IMR-90 (cell line): ENCODE measurements around the gene OTOL1. TPM values are rescaled to one million over a fixed set of nuclear protein-coding genes. Genes with fewer than 3 reads are reported as not detected.

Source experiments
- ATAC-seq: fragments of 200-7000 bp; cut with Tn5 transposase; 2 replicates; pipeline ENCODE4 v1.9.1; 2020; ENCODE audit warnings: low read depth, mild to moderate bottlenecking, moderate library complexity
- BruUV-seq: library from RNA; stranded (reverse); fragments of 400-500 nt; replicated peaks from 2 replicates; lab custom pipeline; 2021; lab: Mats Ljungman, UMichigan
- CTCF ChIA-PET: fragments of 300-600 bp; formaldehyde crosslinking; extraction: SDS; loops from one replicate; lab custom pipeline; 2021; ENCODE audit warnings: antibody characterized with exemption; lab: Yijun Ruan, JAX
- POLR2A ChIA-PET: fragments of 300-600 bp; sonication (Branson Sonifier 250); formaldehyde crosslinking; loops from one replicate; lab custom pipeline; 2022; ENCODE audit warnings: antibody characterized with exemption; ENCODE audit not compliant: unreplicated experiment; lab: Charles Lee
- DNase-seq: peaks from one replicate; pipeline ENCODE4 v3.0.0; 2013
- H2AFZ ChIP-seq: replicated peaks from 2 replicates; pipeline ENCODE3; 2013; ENCODE audit warnings: low read length, mild to moderate bottlenecking; ENCODE audit not compliant: poor library complexity
- H2AK5ac ChIP-seq: 2 replicates; pipeline ENCODE4 v1.6.1; 2013; ENCODE audit warnings: low read depth, low read length, inconsistent platforms
- H2AK9ac ChIP-seq: replicated peaks from 2 replicates; pipeline ENCODE3; 2013; ENCODE audit warnings: mild to moderate bottlenecking, low read depth, low read length, moderate library complexity; ENCODE audit not compliant: poor library complexity
- H2BK120ac ChIP-seq: 2 replicates; pipeline ENCODE4 v1.6.1; 2013; ENCODE audit warnings: low read depth, low read length, inconsistent platforms
- H2BK15ac ChIP-seq: 3 replicates; pipeline ENCODE4 v1.6.1; 2013; ENCODE audit warnings: low read depth, low read length, inconsistent platforms
- H2BK20ac ChIP-seq: 2 replicates; pipeline ENCODE4 v1.6.1; 2013; ENCODE audit warnings: low read depth, mild to moderate bottlenecking, inconsistent platforms, low read length, moderate library complexity
- H2BK5ac ChIP-seq: 2 replicates; pipeline ENCODE4 v1.6.1; 2013; ENCODE audit warnings: mild to moderate bottlenecking, low read depth, low read length, inconsistent platforms; ENCODE audit not compliant: poor library complexity, severe bottlenecking
- H3K14ac ChIP-seq: replicated peaks from 2 replicates; pipeline ENCODE4 v1.6.1; 2013; ENCODE audit warnings: low read depth, low read length, inconsistent platforms
- H3K18ac ChIP-seq: 2 replicates; pipeline ENCODE4 v1.6.1; 2013; ENCODE audit warnings: low read depth, low read length, control low read depth
- H3K23ac ChIP-seq: 2 replicates; pipeline ENCODE4 v1.6.1; 2013; ENCODE audit warnings: low read depth, low read length, inconsistent platforms
- H3K27ac ChIP-seq: 2 replicates; pipeline ENCODE4 v1.5.1; 2013; ENCODE audit warnings: mild to moderate bottlenecking, control low read depth, low read length; ENCODE audit not compliant: insufficient read depth
- H3K27me3 ChIP-seq: 2 replicates; pipeline ENCODE4 v1.6.1; 2013; ENCODE audit warnings: low read length; ENCODE audit not compliant: control insufficient read depth, insufficient read depth
- H3K36me3 ChIP-seq: 2 replicates; pipeline ENCODE4 v1.6.1; 2013; ENCODE audit warnings: low read length, mixed read lengths; ENCODE audit not compliant: control insufficient read depth, insufficient read depth
- H3K4ac ChIP-seq: 2 replicates; pipeline ENCODE4 v1.6.1; 2013; ENCODE audit warnings: low read depth, low read length, inconsistent platforms
- H3K4me1 ChIP-seq: 2 replicates; pipeline ENCODE4 v1.6.1; 2013; ENCODE audit warnings: low read length, mixed read lengths; ENCODE audit not compliant: control insufficient read depth, insufficient read depth
- H3K4me2 ChIP-seq: 2 replicates; pipeline ENCODE4 v1.6.1; 2013; ENCODE audit warnings: low read depth, mild to moderate bottlenecking, control low read depth, low read length, moderate library complexity
- H3K4me3 ChIP-seq: 2 replicates; pipeline ENCODE4 v1.5.1; 2013; ENCODE audit warnings: low read depth, mild to moderate bottlenecking, control low read depth, low read length, moderate library complexity; ENCODE audit not compliant: insufficient read depth
- H3K56ac ChIP-seq: 2 replicates; pipeline ENCODE4 v1.6.1; 2013; ENCODE audit warnings: low read length, inconsistent platforms; ENCODE audit not compliant: insufficient read depth; ENCODE audit errors: extremely low read depth
- H3K79me1 ChIP-seq, 2 experiments: 2 replicates each; pipeline ENCODE4 v1.6.1; 2013; ENCODE audit warnings: low read length in 2 of 2, inconsistent platforms in 1 of 2, low read depth in 1 of 2
- H3K9ac ChIP-seq: 2 replicates; pipeline ENCODE4 v1.6.1; 2013; ENCODE audit warnings: low read depth, low read length, control low read depth
- H3K9me1 ChIP-seq: 2 replicates; pipeline ENCODE4 v1.6.1; 2013; ENCODE audit warnings: low read length, inconsistent platforms; ENCODE audit not compliant: insufficient read depth
- H3K9me3 ChIP-seq: 2 replicates; pipeline ENCODE4 v1.6.1; 2013; ENCODE audit warnings: low read length; ENCODE audit not compliant: control insufficient read depth, insufficient read depth
- H4K20me1 ChIP-seq: 2 replicates; pipeline ENCODE4 v1.6.1; 2013; ENCODE audit warnings: low read length, inconsistent platforms; ENCODE audit not compliant: insufficient read depth
- H4K5ac ChIP-seq: 2 replicates; pipeline ENCODE4 v1.6.1; 2013; ENCODE audit warnings: mild to moderate bottlenecking, low read depth, low read length, control low read depth
- H4K8ac ChIP-seq, 2 experiments: 2 replicates each; pipeline ENCODE4 v1.6.1; 2013; ENCODE audit warnings: low read depth in 2 of 2, low read length in 2 of 2, control low read depth in 1 of 2, inconsistent platforms in 1 of 2
- H4K91ac ChIP-seq: 2 replicates; pipeline ENCODE4 v1.6.1; 2013; ENCODE audit warnings: low read depth, low read length, inconsistent platforms; ENCODE audit not compliant: insufficient read depth
- BHLHE40 ChIP-seq: fragments of 150-350 bp; IDR thresholded peaks from 2 replicates; pipeline ENCODE4 v1.6.1; 2016; ENCODE audit warnings: mild to moderate bottlenecking, low read depth, low read length
- CEBPB ChIP-seq: IDR thresholded peaks from 2 replicates; pipeline ENCODE4 v1.6.1; 2012; ENCODE audit warnings: low read depth, low read length, improper control_type of control experiment
- CHD1 ChIP-seq: IDR thresholded peaks from 2 replicates; pipeline ENCODE4 v1.6.1; 2012; ENCODE audit warnings: low read depth, low read length, improper control_type of control experiment
- FOS ChIP-seq: fragments of 150-350 bp; IDR thresholded peaks from 2 replicates; pipeline ENCODE4 v1.6.1; 2016; ENCODE audit warnings: low read depth, low read length
- MAFK ChIP-seq: IDR thresholded peaks from 2 replicates; pipeline ENCODE4 v1.6.1; 2012; ENCODE audit warnings: low read depth, low read length, improper control_type of control experiment
- MAZ ChIP-seq: IDR thresholded peaks from 2 replicates; pipeline ENCODE4 v1.6.1; 2012; ENCODE audit warnings: low read depth, mild to moderate bottlenecking, low read length, improper control_type of control experiment, moderate library complexity, borderline replicate concordance
- MXI1 ChIP-seq: IDR thresholded peaks from 2 replicates; pipeline ENCODE4 v1.6.1; 2012; ENCODE audit warnings: low read depth, mild to moderate bottlenecking, low read length, moderate library complexity, borderline replicate concordance
- NFE2L2 ChIP-seq: fragments of 150-350 bp; IDR thresholded peaks from 2 replicates; pipeline ENCODE4 v1.6.1; 2016; ENCODE audit warnings: low read depth, mild to moderate bottlenecking, low read length
- POLR2A ChIP-seq: IDR thresholded peaks from 2 replicates; pipeline ENCODE4 v1.6.1; 2012; ENCODE audit warnings: mild to moderate bottlenecking, low read depth, low read length
- RAD21 ChIP-seq: IDR thresholded peaks from 2 replicates; pipeline ENCODE4 v1.6.1; 2012; ENCODE audit warnings: low read length, improper control_type of control experiment
- RCOR1 ChIP-seq: IDR thresholded peaks from 2 replicates; pipeline ENCODE4 v1.6.1; 2012; ENCODE audit warnings: mild to moderate bottlenecking, low read length, improper control_type of control experiment; ENCODE audit not compliant: insufficient replicate concordance
- RFX5 ChIP-seq: IDR thresholded peaks from 2 replicates; pipeline ENCODE4 v1.8.0; 2012; ENCODE audit warnings: low read depth, mild to moderate bottlenecking, low read length, moderate library complexity
- SMC3 ChIP-seq: fragments of 150-350 bp; IDR thresholded peaks from 2 replicates; pipeline ENCODE4 v1.6.1; 2016; ENCODE audit warnings: low read depth, mild to moderate bottlenecking, antibody characterized with exemption, low read length, moderate library complexity
- WGBS, 2 experiments: methylation state at CpG; one replicate each; pipeline versions ENCODE4 v1.1.5 to v1.1.7; 2013; ENCODE audit warnings: missing lambda C conversion rate in 2 of 2; ENCODE audit not compliant: insufficient read length in 1 of 2; ENCODE audit errors: extremely low coverage in 2 of 2; 5-methylcytosine and 5-hydroxymethylcytosine counted together
- dilution Hi-C: fragments of 300-500 bp; cut with HindIII; formaldehyde crosslinking; loops from one replicate; pipeline ENCODE4 v1.14.3; 2018; ENCODE audit warnings: low sequenced_read_pairs; ENCODE audit not compliant: unreplicated experiment
- in situ Hi-C: fragments of 300-500 bp; cut with MboI; formaldehyde crosslinking; loops from 3 replicates; pipeline ENCODE4 v1.14.3; 2019; ENCODE audit warnings: low sequenced_read_pairs, inconsistent platforms, mixed read lengths
- intact Hi-C: fragments of 100-400 bp; cut with micrococcal nuclease; formaldehyde crosslinking; loops from 2 replicates; pipeline ENCODE4 v1.10.0; 2022
- polyA plus RNA-seq, 3 experiments: library from polyadenylated mRNA; depleted of rRNA; stranded (reverse); fragments of >200 nt; gene quantifications; 2 replicates each; pipeline ENCODE4 v1.2.3, GENCODE V29; 2012; ENCODE audit warnings: low replicate concordance in 1 of 3
- total RNA-seq: library from RNA; depleted of rRNA; stranded (reverse); fragments of >200 nt; gene quantifications from 2 replicates; pipeline ENCODE4 v1.2.3, GENCODE V29; 2012
- TF ChIP-seq, protein P1 (sequence below): fragments of 150-350 bp; IDR thresholded peaks from 2 replicates; pipeline ENCODE4 v1.6.1; 2017; ENCODE audit warnings: mild to moderate bottlenecking, antibody characterized with exemption, low read length, low read depth
- TF ChIP-seq, protein P2 (sequence below): conservative IDR thresholded peaks from 2 replicates; pipeline ENCODE4 v1.5.1; 2012; ENCODE audit warnings: mild to moderate bottlenecking, low read depth, low read length, improper control_type of control experiment
- TF ChIP-seq, protein P3 (sequence below): fragments of 150-350 bp; IDR thresholded peaks from 2 replicates; pipeline ENCODE4 v1.6.1; 2016; ENCODE audit warnings: low read depth, mild to moderate bottlenecking, low read length, moderate library complexity, borderline replicate concordance

The OTOL1 gene
- total and polyA plus RNA-seq, 2 of the 4 experiments (the other 2 are of a cell fraction) = not detected

DNA sequence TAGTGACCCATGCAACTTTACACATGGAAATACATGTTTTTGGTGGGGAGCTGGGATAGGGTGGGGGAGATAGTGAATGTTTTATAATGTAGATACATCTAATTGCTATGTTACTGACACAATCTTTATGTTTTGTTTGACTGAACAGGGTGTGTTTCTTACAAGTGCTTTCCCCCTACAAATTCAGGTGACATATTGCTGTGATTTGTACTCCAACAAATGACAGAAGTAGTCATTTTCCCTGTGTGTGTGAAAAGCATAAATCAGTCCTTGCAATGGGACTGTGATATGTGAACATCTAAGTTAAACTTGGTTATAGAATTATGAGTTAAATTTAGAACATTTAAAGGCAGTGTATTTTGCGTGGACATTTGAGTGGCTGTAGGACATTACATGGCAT is 27.3 kb downstream of the OTOL1 start:
- H4K20me1 ChIP-seq = no peaks in the 10 kb centered on the region
- no peak overlapping the region for H2BK20ac ChIP-seq
- no peaks in the 10 kb centered on the region for H3K9me1 ChIP-seq
- TF ChIP-seq CHD1 (no peak), BHLHE40 (no peak), NFE2L2 (no peak), MAZ (no peak), RFX5 (no peak), POLR2A (no peak), MXI1 (no peak), MAFK (no peak), SMC3 (no peak), CEBPB (no peak), RCOR1 (no peak), RAD21 (no peak), FOS (no peak)
- TF ChIP-seq, protein P1, sequence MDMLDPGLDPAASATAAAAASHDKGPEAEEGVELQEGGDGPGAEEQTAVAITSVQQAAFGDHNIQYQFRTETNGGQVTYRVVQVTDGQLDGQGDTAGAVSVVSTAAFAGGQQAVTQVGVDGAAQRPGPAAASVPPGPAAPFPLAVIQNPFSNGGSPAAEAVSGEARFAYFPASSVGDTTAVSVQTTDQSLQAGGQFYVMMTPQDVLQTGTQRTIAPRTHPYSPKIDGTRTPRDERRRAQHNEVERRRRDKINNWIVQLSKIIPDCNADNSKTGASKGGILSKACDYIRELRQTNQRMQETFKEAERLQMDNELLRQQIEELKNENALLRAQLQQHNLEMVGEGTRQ = no peak
- TF ChIP-seq, protein P2, sequence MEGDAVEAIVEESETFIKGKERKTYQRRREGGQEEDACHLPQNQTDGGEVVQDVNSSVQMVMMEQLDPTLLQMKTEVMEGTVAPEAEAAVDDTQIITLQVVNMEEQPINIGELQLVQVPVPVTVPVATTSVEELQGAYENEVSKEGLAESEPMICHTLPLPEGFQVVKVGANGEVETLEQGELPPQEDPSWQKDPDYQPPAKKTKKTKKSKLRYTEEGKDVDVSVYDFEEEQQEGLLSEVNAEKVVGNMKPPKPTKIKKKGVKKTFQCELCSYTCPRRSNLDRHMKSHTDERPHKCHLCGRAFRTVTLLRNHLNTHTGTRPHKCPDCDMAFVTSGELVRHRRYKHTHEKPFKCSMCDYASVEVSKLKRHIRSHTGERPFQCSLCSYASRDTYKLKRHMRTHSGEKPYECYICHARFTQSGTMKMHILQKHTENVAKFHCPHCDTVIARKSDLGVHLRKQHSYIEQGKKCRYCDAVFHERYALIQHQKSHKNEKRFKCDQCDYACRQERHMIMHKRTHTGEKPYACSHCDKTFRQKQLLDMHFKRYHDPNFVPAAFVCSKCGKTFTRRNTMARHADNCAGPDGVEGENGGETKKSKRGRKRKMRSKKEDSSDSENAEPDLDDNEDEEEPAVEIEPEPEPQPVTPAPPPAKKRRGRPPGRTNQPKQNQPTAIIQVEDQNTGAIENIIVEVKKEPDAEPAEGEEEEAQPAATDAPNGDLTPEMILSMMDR = no peak
- TF ChIP-seq, protein P3, sequence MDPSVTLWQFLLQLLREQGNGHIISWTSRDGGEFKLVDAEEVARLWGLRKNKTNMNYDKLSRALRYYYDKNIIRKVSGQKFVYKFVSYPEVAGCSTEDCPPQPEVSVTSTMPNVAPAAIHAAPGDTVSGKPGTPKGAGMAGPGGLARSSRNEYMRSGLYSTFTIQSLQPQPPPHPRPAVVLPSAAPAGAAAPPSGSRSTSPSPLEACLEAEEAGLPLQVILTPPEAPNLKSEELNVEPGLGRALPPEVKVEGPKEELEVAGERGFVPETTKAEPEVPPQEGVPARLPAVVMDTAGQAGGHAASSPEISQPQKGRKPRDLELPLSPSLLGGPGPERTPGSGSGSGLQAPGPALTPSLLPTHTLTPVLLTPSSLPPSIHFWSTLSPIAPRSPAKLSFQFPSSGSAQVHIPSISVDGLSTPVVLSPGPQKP = no peak
- no peak overlapping the region for H3K9ac ChIP-seq
- H3K4me2 ChIP-seq = no peak overlapping the region
- POLR2A ChIA-PET = no interaction called here
- H3K4me1 ChIP-seq = no peaks in the 10 kb centered on the region
- no peak overlapping the region for H3K14ac ChIP-seq
- H2AK5ac ChIP-seq = no peak overlapping the region
- no peak for ATAC-seq
- no peak overlapping the region for H3K56ac ChIP-seq
- no CpG with 5 or more reads among the region's 1 CpG for WGBS, 2 experiments
- H3K4ac ChIP-seq = no peak overlapping the region
- no peak overlapping the region for H3K27ac ChIP-seq
- CTCF ChIA-PET = no interaction called here
- H2AFZ ChIP-seq = no peak overlapping the region
- intact Hi-C loops = no loop called here
- no peaks in the 10 kb centered on the region for H3K36me3 ChIP-seq
- H2BK15ac ChIP-seq = no peak overlapping the region
- H4K8ac ChIP-seq = no peak overlapping the region
- no peak overlapping the region for H3K18ac ChIP-seq
- H3K4me3 ChIP-seq = no peak overlapping the region
- no peak overlapping the region for H2BK5ac ChIP-seq
- no peaks in the 10 kb centered on the region for H3K79me1 ChIP-seq
- no peak overlapping the region for H3K23ac ChIP-seq
- H4K91ac ChIP-seq = no peak overlapping the region
- no TSS peak for BruUV-seq
- H2AK9ac ChIP-seq = no peak overlapping the region
- DNase-seq = no peak
- no peaks in the 10 kb centered on the region for H3K27me3 ChIP-seq
- no peak overlapping the region for H4K5ac ChIP-seq
- in situ Hi-C loops = no loop called here
- no peak overlapping the region for H2BK120ac ChIP-seq
- H3K9me3 ChIP-seq = no peaks in the 10 kb centered on the region
- dilution Hi-C loops = no loop called here
